GM19035 (cell line): Measurements from ENCODE around the gene CHAT.

ENCODE experiments used
- ATAC-seq: cut with Tn5 transposase; IDR thresholded peaks from one replicate; pipeline ENCODE4 v1.9.1; 2021; ENCODE audit not compliant: unreplicated experiment

CHAT gene

GRCh38 chr10:49613882-49614241 is at the start of gene CHAT:
CHAT (plus strand) TSS chr10:49614037; CDS start chr10:49614190, 153 bp downstream.
- no peak for ATAC-seq

DNA sequence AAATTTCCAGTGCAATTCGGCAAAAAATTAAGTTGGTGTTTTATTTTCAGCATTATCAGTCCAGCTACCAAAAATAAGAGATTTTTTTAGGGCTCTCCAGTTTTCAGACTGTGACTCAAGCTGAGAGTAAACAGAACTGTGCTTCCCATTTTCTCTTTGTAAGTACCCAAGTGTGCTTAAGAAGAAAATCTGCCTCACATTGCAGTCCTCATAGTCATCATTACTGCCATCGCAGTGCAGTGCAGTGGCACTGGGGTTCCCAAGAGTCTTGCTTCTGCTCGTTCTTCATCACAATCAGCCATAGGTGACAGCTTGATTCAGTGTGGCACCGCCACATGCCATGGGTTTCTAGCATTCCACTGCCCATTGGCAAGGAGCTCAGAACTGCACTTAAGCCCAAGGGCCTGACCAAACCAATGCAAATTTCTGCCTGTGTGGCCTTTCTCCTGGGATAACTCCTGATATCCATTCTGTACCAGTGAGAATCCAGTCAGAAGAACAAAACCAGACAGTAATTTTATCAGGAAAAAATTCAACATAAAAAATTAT is 49.3 kb upstream of the CHAT start:
- ATAC-seq, result no peak

DNA sequence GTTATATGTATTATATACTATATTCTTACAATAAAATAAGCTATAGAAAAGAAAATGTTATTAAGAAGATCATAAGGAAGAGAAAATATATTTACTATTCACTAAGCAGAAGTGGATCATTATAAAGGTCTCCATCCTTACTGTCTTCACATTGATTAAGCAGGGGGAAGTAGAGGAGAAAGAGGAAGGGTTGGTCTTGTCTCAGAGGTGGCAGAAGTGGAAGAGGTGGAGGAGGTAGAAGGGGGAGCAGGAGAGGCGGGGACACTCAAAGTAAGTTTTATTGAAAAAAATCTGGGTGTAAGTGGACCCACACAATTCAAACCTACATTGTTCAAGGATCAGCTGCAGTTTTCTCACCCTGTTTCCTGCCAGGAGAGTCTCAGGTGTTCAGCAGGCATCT is 46.0 kb upstream of the CHAT start:
- ATAC-seq, result no peak

DNA sequence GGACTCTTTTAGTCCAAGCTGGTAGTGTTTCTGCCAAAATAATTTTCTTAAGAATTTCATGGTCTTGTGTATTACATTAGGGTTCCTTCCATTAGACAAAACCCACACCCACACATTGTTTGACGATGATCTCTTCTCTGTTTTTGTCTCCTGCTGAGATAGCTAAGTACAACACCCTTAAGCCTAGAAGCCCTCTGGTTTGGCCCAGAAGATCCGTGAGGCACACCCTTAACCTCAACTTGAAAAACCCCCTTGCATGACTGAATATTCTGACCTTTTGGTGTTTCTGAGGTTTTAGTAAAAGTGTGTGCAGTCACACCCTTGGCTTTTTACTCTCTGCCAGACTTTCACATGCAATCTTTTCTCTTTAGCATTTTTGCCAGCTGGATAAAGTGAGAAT is 45.6 kb upstream of the CHAT start:
- peak; percentile 59 for ATAC-seq

DNA sequence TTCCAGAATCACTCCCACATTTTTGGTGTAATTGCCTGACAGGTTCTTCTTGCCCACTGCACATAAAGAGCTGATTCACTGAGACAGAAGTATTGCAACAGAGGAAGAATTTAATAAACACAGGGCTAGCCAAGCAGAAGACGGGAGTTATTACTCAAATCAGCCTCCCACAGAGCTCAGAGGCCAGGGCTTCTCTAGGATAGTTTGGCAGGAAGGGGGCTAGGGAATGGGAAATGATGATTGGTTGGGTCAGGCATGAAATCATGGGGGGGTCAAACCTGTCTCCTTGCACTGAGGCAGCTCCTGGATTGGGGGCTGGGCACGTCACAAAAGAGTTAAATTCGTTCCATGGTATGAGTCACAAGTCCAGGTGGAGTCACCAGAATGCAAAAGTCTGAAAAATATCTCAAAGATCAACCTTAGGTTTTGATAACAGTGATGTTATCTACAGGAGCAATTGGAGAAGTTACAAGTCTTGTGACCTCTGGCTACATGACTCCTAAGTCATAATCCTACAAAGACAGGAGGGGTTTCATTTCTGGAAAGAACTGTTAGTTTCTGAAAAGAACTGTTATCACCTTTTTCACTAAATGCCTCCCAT is 44.7 kb upstream of the CHAT start:
- no peak for ATAC-seq

- no peak for ATAC-seq
Observed at GRCh38 chr10:49571388-49571787, 42.4 kb upstream of the CHAT start.

GRCh38 chr10:49572594-49573114 is 41.2 kb upstream of the CHAT start:
- ATAC-seq, result no peak

DNA sequence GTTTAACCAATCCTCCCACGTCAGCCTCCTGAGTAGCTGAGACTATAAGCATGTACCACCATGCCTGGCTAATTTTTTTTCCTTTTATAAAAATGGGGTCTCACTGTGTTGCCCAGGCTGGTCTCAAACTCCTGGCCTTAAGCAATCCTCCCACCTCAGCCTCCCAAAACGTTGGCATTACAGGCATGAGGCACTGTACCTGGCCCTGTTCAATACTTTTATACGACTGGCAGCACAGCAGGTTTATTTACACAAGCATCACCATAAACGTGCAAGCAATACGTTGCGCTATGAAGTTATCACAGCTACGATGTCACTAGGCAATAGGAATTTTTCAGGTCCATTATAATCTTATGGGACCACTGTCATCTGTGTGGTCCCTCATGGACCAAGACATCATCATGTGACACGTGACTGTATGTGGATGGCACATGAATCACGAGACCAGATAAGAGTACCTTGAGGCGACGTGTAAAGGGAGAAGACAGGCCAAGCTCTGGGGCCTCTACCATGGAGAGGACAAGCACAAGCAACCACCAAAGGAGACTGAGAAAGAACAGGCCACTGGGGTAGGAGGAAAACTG is 38.3 kb upstream of the CHAT start:
- ATAC-seq, result no peak

DNA sequence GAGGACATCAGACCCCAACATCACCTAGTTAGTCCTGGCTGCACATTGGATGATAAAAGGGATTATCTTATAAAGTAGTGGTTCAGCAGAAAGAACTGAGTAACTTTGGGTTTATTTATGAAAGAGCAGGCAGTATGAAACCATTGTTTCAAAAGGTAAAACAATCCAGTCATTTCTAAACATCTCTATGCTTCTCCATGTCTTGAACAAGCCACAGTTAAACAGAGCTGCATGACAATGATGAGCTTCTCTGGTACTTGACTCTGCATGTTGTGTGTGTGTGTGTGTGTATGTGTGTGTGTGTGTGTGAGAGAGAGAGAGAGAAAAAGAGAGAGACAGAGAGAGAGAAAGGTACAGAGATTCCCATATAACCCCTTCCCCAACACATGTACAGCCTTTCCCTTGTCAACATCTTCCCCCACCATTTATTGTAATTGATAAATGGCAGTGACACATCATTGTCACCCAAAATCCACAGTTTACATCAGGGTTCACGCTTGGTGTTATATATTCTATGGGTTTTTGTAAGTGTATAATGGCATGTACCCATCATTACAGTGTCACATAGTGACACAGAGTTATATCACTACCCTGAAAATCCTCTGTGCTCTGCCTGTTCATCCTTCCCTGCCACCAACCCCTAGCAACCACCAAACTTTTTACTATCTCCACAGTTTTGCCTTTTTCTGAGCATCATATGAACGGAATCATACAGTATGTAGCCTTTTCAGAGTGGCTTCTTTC is 36.5 kb upstream of the CHAT start:
- ATAC-seq, result no peak

- ATAC-seq, result no peak
Observed at GRCh38 chr10:49578392-49578791, 35.4 kb upstream of the CHAT start.

DNA sequence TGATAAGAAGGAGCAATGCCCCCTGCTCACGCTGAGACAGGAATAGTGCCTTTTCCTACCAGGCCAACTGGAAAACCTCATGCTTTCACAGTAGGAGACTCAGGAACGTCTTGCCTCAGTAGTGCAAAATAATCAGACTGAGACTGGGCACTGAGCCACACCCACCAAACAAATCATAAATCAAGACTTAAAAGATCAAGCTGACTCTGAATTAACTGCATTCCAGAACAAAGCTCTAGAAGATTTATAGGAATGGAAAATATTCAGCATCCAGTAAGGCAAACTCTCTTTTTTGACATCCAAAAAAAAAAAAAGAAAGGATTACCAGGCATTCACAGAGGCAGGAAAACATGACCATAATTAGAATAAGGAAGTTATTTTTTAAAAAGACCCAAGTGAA is 34.2 kb upstream of the CHAT start:
- ATAC-seq, result no peak

DNA sequence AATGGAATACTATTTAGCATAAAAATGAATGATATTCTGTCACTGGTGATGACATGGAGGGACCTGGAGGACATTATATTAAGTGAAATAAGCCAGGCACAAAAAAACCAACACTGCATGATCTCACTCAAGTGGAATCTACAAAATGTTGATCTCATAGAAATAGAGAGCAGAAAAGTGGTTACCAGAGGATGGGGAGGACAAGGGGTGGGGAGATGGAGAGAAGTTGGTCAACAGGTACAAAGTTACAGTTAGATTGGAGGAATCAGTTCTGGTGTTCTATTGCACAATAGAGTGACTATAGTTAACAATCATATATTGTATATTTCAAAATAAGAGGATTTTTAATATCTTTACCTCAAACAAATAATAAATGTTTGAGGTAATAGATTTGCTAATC is 28.4 kb upstream of the CHAT start:
- ATAC-seq, result no peak

DNA sequence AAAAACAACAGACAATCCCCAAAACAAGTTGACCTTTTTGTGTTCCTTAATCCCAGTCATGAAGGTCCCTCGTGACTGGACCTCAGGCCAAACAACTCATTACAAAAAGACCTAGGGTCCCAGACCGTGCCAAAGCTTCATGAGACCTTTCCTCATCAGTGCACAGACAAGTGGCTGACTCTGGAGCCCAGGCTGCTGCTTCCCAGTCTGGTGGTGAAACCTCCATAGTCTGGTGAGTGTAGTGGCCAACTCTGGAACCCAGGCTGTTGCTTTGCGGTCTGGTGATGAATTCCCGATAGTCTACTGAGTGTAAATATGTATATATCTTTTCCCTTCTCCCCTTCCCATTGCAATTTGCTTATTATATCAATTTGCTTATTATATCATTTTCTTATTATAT is 25.9 kb upstream of the CHAT start:
- ATAC-seq, result no peak

GRCh38 chr10:49592726-49593563 is 20.9 kb upstream of the CHAT start:
- ATAC-seq, result peak; percentile 79

DNA sequence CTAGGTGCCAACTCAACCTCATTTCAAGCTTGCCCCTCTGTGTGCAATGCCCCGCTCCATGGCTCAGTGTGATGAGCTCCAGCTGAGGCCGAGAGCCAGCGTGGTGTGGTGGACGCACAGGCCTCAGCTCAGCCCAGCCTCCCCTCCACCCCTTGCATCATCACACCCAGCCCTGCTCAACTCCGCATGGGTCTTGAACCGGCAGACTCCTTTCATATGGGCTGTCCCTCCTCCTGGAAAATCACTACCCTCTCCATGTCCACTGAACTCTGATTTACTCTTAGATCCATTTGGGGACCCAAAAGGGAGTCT is 20.3 kb upstream of the CHAT start:
- ATAC-seq, result no peak

DNA sequence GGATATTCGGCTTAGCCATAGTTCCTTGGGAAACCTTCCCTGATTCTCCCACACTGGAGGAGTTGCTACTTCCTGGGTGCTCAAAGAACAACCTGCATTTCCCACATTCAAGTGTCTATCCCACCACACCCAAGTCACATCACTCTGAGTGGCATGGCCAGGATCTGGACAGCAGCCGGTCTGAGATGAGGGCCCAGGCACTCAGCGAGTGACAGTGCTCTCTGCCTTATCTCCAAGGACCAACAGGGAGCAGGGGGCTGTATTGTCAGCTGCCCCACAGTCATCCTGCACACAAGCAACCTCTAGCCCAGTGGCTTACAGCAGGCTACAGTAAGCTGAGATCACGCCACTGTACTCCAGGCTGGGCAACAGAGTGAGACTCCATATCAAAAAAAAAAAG is 19.8 kb upstream of the CHAT start:
- no peak for ATAC-seq

- ATAC-seq, result no peak
Observed at GRCh38 chr10:49594594-49594993, 19.2 kb upstream of the CHAT start.

DNA sequence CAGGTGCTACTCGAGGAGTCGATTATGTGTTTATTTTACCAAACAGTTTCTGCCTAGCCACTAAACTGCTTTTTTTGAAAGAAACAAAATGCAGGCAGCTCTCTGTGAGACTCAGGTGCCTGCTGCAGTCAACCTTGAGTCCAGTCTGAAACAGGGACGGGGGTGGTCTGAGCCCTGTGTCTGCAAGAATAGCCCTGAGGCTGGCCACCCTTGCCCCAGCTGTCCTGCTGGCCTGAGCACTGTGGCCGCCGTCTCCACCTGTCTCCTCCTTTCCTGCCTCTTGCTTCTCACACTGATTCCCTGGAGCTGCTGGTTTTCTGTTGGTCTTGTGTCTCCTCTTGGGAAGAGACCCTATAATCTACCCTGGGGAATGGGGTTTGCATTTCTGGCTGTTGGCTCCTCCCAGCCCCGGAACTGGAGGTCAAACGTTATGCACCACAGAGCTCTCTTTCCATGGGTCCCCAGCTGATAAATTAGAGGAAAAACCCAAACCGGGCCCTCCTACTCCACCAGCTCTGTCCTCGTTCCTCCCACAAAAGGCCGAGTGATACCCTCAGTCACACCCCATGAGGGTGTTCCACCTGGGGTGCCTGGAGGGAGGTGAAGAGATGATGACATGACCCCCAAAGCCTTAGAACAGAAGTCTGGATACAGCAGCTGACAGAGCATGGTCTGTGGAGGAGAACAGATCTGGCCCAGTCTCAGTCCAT is 18.7 kb upstream of the CHAT start:
- ATAC-seq, result no peak

GRCh38 chr10:49595713-49596492 is 17.9 kb upstream of the CHAT start:
- ATAC-seq, result no peak

DNA sequence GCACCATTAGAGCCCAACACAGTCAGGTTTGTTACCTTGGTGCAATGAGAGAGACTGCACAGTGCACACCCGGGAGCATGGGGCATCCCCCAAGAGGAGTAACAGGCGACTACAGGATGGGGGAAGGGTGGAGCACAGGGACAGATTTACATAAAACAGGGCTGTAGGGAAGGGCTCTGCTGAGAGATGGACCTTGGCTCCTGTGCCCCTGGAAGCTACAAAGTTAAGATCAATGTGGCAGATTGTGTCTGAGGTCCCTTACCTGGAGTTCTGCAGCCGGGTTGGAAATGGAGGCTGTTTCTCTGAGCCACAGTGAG is 17.4 kb upstream of the CHAT start:
- no peak for ATAC-seq
